Common myeloid progenitor, CD34-positive (primary cell): ENCODE data around the gene CACNA1E.

Experiments used
- CTCF ChIA-PET: fragments of 350-600 bp; sonication (Branson Sonifier 250); formaldehyde crosslinking; loops from one replicate; lab custom pipeline; 2021; ENCODE audit warnings: antibody characterized with exemption; lab: Charles Lee
- POLR2A ChIA-PET: fragments of 350-600 bp; sonication (Branson Sonifier 250); formaldehyde crosslinking; loops from one replicate; lab custom pipeline; 2021; ENCODE audit warnings: antibody characterized with exemption; lab: Charles Lee
- DNase-seq, 3 donors: peaks; one replicate each; pipeline versions ENCODE4 v3.0.0 to v3.0.0-alpha.2; 2013
- H3K27ac ChIP-seq, 2 experiments: 1 replicate in 1 of 2; 2 replicates in 1 of 2; pipeline ENCODE4 v1.7.0; 2013; ENCODE audit warnings: inconsistent platforms in 2 of 2, low read length in 2 of 2, mild to moderate bottlenecking in 2 of 2, low read depth in 1 of 2, moderate library complexity in 1 of 2; ENCODE audit not compliant: severe bottlenecking in 2 of 2, insufficient read depth in 1 of 2, poor library complexity in 1 of 2
- H3K27me3 ChIP-seq, 5 experiments: replicated peaks in 2 of 5; 1 replicate in 3 of 5; 2 replicates in 2 of 5; pipeline versions ENCODE4 v1.6.1 to v1.7.0; 2013; ENCODE audit warnings: low read length in 4 of 5, mild to moderate bottlenecking in 2 of 5, moderate library complexity in 2 of 5, inconsistent platforms in 1 of 5; ENCODE audit not compliant: insufficient read depth in 5 of 5, control insufficient read depth in 4 of 5
- H3K36me3 ChIP-seq, 4 experiments: 1 replicate in 2 of 4; 2 replicates in 2 of 4; pipeline versions ENCODE4 v1.6.1 to v1.7.0; 2013; ENCODE audit warnings: low read length in 3 of 4, control low read depth in 1 of 4, mild to moderate bottlenecking in 1 of 4; ENCODE audit not compliant: control insufficient read depth in 4 of 4, insufficient read depth in 4 of 4
- H3K4me1 ChIP-seq, 4 experiments: 1 replicate in 3 of 4; 2 replicates in 1 of 4; pipeline versions ENCODE4 v1.6.1 to v1.7.1; 2013; ENCODE audit warnings: low read length in 3 of 4, mild to moderate bottlenecking in 3 of 4, control low read depth in 1 of 4, inconsistent platforms in 1 of 4, moderate library complexity in 1 of 4; ENCODE audit not compliant: control insufficient read depth in 4 of 4, insufficient read depth in 4 of 4; ENCODE audit errors: control extremely low read depth in 1 of 4
- H3K4me3 ChIP-seq, 7 experiments: 1 replicate in 4 of 7; 2 replicates in 3 of 7; pipeline versions ENCODE4 v1.5.1 to v1.7.0; 2013; ENCODE audit warnings: mild to moderate bottlenecking in 7 of 7, low read length in 6 of 7, moderate library complexity in 6 of 7, inconsistent platforms in 2 of 7, low read depth in 2 of 7, control low read depth in 1 of 7; ENCODE audit not compliant: insufficient read depth in 4 of 7, control insufficient read depth in 1 of 7; ENCODE audit errors: extremely low read depth in 1 of 7
- H3K9me3 ChIP-seq, 5 experiments: 1 replicate in 4 of 5; 2 replicates in 1 of 5; pipeline versions ENCODE4 v1.6.1 to v1.7.1; 2013; ENCODE audit warnings: low read length in 4 of 5, mild to moderate bottlenecking in 2 of 5, inconsistent platforms in 1 of 5, low read depth in 1 of 5, moderate library complexity in 1 of 5; ENCODE audit not compliant: control insufficient read depth in 4 of 5, insufficient read depth in 2 of 5; ENCODE audit errors: control extremely low read depth in 1 of 5
- WGBS: methylation state at CpG from one replicate; pipeline ENCODE4 v1.1.5; 2013; ENCODE audit not compliant: insufficient coverage; 5-methylcytosine and 5-hydroxymethylcytosine counted together

Gene CACNA1E

DNA sequence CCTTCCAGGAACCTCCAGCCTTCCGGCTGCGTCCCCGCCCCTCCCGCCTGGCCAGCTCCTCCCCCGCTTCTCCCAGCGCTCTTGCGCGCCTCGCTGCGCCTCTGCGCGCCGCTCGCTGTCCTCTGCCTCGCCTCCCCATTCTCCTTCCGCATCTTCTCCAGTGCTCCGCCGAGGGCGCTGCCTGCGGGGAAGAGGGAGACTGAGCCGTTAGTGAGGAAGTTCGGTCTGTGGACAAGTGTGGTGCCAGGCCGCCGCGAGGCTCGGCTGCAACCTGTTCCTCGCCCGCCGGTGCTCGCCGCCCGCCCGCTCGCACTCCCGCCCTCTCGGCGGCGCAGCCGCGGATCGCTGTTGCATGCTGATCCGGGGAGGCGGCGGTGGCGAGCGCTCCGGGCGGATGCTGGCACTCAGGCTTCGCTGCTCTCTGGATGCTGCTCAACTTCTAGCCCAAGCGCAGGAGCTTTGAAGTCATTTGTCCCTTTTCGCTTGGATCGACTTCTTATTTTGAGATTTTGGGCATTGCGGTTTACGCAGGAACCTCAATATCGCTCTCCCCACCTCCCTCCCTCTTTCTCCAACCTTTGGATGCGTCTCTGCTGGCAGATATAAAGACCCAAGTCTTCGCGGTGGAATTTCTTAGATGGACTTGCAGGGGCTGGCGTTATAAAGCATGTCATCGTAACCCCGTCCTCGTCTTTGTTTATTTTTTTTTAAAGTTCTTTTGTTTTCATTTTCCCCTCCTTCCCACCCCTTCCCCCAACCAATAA, 614 bp upstream of the CACNA1E start:
- POLR2A ChIA-PET: no interaction called here
- peaks cover 3 to 17% (median 10%) of the 10 kb centered on the region in 4 experiments for H3K4me1 ChIP-seq
- peaks cover 0 to 2% (median 0%) of the 10 kb centered on the region in 5 experiments for H3K9me3 ChIP-seq
- H3K36me3 ChIP-seq: no peaks in the 10 kb centered on the region
- no peak overlapping the region for H3K27ac ChIP-seq
- H3K4me3 ChIP-seq: peak overlapping the region in 4 of 7 experiments; percentile 30 to 48 (median 44)
- peaks cover 13 to 98% (median 31%) of the 10 kb centered on the region in 5 experiments for H3K27me3 ChIP-seq
- WGBS: 1% methylated on average over 45 of the region's 62 CpGs
- peak in 2 of 3 donors; percentile 34 to 36 for DNase-seq
- CTCF ChIA-PET: interaction anchor here (1.3 kb wide), 1 partner anchor 22 kb away, joined by 3 read pairs; no protein-coding TSS in a partner anchor

DNA sequence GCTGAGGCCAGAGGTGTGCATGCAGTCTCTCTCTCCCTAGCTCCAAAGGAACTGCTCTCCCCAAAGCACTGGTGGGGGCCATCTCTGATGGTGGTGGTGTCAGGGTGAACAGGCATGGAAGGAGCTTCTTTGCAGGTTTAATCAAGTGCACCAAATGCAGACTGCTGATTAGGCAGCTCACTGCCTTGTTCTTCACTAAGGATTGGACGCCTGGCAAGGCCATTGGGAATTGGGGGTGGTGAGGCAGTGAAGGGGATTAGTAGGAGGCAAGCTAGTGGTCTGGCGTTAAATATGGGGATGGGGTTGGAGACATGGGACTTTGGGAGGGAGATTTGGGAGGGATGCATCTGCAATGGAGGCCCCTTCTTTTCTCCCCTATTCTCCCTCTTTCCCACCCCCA, 1.5 kb downstream of the CACNA1E start:
- POLR2A ChIA-PET: no interaction called here
- H3K4me1 ChIP-seq: peaks cover 3 to 17% (median 10%) of the 10 kb centered on the region in 4 experiments
- 75% methylated on average over 1 of the region's 2 CpGs for WGBS
- peaks cover 0 to 2% (median 0%) of the 10 kb centered on the region in 5 experiments for H3K9me3 ChIP-seq
- no peak overlapping the region for H3K4me3 ChIP-seq
- no peak for DNase-seq
- H3K36me3 ChIP-seq: no peaks in the 10 kb centered on the region
- H3K27me3 ChIP-seq: peaks cover 16 to 100% (median 40%) of the 10 kb centered on the region in 5 experiments
- CTCF ChIA-PET: interaction anchor here (2.1 kb wide), 1 partner anchor 596 kb away, joined by 5 read pairs; no protein-coding TSS in a partner anchor
- H3K27ac ChIP-seq: no peak overlapping the region

DNA sequence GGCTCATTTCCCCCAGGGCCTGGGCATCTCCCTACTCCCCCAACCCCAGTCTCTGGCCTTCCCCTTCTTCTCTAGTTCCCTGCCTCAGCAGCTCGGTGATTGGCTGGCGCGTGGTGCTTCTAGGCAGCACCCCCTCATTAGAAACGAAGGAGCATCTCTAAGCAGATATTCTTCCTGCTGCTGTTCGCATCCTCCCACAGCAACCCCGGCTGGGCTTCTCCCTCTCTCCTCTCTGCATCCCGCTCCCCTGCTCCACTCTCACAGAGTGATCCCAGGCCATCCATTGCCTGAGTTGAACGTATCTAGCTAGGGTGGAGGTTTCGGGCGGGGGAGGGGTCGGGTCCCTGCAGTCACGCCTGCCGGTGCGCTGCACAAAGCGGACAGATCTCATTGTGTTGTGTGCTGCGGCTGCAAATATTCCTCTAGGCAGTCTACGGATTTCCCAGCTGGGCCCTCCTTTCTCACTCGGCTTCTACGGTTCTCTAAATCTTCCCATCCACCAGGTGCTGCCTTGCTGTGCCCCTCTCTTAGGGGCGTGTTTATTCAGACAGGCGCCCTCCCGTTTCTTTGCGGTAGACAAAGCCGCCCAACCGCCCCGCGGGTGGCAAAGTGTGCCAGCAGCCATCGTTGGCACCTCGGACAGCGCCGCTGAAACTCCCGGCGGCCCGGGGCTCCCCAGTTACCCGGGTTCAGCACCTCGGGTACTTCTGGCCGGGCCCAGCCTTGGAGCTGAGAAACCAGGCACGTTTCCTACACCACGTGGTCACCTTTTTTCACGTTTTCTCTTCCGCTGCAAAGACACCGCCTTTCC, 2.2 kb downstream of the CACNA1E start:
- 5% methylated on average over 35 of the region's 42 CpGs for WGBS
- DNase-seq: peak; percentile 27 to 66 (median 53)
- Histone ChIP-seq H3K9me3 (peaks cover 0 to 2% (median 0%) of the 10 kb centered on the region in 5 experiments), H3K36me3 (no peaks in the 10 kb centered on the region), H3K4me1 (peaks cover 3 to 17% (median 10%) of the 10 kb centered on the region in 4 experiments), H3K27me3 (peaks cover 16 to 99% (median 40%) of the 10 kb centered on the region in 5 experiments), H3K4me3 (no peak overlapping the region), H3K27ac (no peak overlapping the region)
- POLR2A ChIA-PET: no interaction called here
- CTCF ChIA-PET: interaction anchor here (2.1 kb wide), 1 partner anchor 595 kb away, joined by 5 read pairs; no protein-coding TSS in a partner anchor

DNA sequence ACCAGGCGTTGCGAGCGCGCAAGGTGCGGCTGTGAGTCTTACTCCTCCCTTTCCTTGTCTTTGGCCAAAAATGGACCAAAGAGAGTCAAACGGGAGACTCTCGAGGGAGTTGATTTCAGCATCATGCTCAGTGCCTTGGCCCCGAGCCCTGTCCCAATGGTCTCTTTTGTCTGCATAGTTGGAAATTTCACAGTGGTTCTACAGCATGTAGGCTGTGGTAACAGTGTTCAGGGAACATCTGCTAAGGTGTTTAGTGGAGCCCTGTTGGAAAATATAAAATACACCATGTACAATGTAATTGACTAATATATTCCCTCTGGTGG, 2.7 kb downstream of the CACNA1E start:
- H3K36me3 ChIP-seq: no peaks in the 10 kb centered on the region
- H3K27ac ChIP-seq: no peak overlapping the region
- peaks cover 16 to 99% (median 38%) of the 10 kb centered on the region in 5 experiments for H3K27me3 ChIP-seq
- H3K9me3 ChIP-seq: peaks cover 0 to 2% (median 0%) of the 10 kb centered on the region in 5 experiments
- peaks cover 3 to 17% (median 10%) of the 10 kb centered on the region in 4 experiments for H3K4me1 ChIP-seq
- ChIA-PET CTCF (no interaction called here), POLR2A (no interaction called here)
- H3K4me3 ChIP-seq: no peak overlapping the region
- 13% methylated on average over 8 of the region's 8 CpGs for WGBS
- no peak for DNase-seq

DNA sequence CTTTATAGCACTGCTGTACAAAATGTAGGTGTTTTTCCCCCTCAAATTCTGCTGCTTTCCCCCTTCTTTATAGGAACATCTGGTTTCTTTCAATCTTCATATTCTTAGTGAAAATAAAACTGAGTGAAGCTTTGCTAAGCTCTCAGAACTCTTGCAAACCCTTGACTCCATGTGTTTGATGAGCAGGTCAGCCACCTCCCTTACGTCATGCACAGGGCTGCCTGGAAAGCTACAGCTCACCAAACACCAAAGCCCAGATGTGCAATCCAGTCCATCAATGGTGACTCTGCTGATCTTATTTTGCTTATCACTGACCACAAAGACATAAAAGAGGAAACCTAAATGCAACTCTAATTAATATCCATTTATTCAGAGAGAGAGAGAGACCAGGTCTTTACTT, 5.5 kb downstream of the CACNA1E start:
- peaks cover 19 to 88% (median 34%) of the 10 kb centered on the region in 5 experiments for H3K27me3 ChIP-seq
- peaks cover 0 to 3% (median 1%) of the 10 kb centered on the region in 4 experiments for H3K4me1 ChIP-seq
- H3K27ac ChIP-seq: no peak overlapping the region
- H3K4me3 ChIP-seq: no peak overlapping the region
- POLR2A ChIA-PET: no interaction called here
- CTCF ChIA-PET: interaction anchor here (1.5 kb wide), 1 partner anchor 10 kb away, joined by 5 read pairs; no protein-coding TSS in a partner anchor
- H3K36me3 ChIP-seq: no peaks in the 10 kb centered on the region
- WGBS: 88% methylated on average over 1 of the region's 1 CpG
- H3K9me3 ChIP-seq: no peaks in the 10 kb centered on the region
- no peak for DNase-seq

DNA sequence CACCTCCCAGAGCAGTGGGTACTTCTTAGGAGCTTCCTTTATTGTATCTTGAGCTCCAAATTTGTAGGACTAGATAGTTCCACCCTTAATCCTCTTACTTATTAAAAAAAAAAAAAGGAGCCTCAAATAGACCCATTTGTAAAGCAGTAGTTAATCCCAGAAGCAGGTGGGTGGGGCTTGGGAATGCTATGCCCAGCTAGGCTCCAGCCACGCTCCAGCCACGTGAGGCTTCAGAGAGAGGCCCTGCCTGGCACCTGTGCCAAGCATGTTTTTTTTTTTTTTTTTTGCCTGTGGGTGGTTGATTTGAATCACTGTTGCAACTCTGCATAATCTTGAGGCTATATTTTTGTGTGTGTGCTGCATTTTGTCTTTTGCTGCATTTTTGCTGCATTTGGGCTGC, 7.0 kb downstream of the CACNA1E start:
- CTCF ChIA-PET: interaction anchor here (0.8 to 1.0 kb wide), 2 partner anchors 12 to 13 kb away, joined by 3 read pairs; no protein-coding TSS in a partner anchor
- H3K27ac ChIP-seq: no peak overlapping the region
- H3K9me3 ChIP-seq: no peaks in the 10 kb centered on the region
- DNase-seq: no peak
- H3K4me1 ChIP-seq: peaks cover 0 to 3% (median 1%) of the 10 kb centered on the region in 4 experiments
- 85% methylated on average over 2 of the region's 2 CpGs for WGBS
- H3K4me3 ChIP-seq: no peak overlapping the region
- POLR2A ChIA-PET: no interaction called here
- H3K36me3 ChIP-seq: no peaks in the 10 kb centered on the region
- H3K27me3 ChIP-seq: peaks cover 12 to 76% (median 29%) of the 10 kb centered on the region in 5 experiments
